ENCODE data around the gene HNRNPAB.

HNRNPAB gene

DNA sequence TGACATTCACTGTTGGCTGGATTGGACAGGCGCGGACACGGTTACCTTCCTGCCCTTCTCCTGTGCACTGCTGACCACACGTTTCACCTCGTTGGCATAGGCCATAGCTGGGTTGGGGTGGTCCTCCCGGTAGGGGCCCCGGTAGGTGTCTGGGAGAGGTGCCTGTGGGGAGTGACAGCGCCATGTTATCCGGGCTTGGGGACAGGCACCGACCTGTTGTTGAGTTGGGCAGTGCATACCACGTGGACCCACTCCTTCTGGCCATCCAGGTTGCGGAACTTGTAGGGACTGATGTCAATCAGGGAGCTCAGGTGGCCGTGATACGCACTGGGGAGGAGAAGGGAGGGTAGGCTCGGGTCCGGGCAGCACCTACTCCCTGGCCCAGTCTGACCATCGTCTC is 20.1 kb downstream of the HNRNPAB start:
- Histone ChIP-seq H3K27ac (no peak overlapping the region), H3K4me2 (ENCODE audit: low read length) (no peak overlapping the region), H3K36me3 (ENCODE audit: control insufficient read depth, insufficient read depth, low read length) (no peaks in the 10 kb centered on the region), H3K9ac (no peak overlapping the region), H3K4me1 (no peaks in the 10 kb centered on the region), H3K9me3 (ENCODE audit: control insufficient read depth, low read length) (no peaks in the 10 kb centered on the region), H2AFZ (no peak overlapping the region), H3K4me3 (ENCODE audit: low read depth, low read length) (no peak overlapping the region), H3K79me2 (no peaks in the 10 kb centered on the region), H3K27me3 (ENCODE audit: control insufficient read depth, insufficient read depth, low read length) (no peaks in the 10 kb centered on the region)
- no peak for TF ChIP-seq CTCF (IDR thresholded peaks at IDR 0.05)

GRCh38 chr5:178225174-178225573 is 20.8 kb downstream of the HNRNPAB start:
- Histone ChIP-seq H3K9me3 (ENCODE audit: control insufficient read depth, low read length) (no peaks in the 10 kb centered on the region), H3K27me3 (ENCODE audit: control insufficient read depth, insufficient read depth, low read length) (no peaks in the 10 kb centered on the region), H3K36me3 (ENCODE audit: control insufficient read depth, insufficient read depth, low read length) (no peaks in the 10 kb centered on the region), H3K27ac (no peak overlapping the region), H3K4me1 (no peaks in the 10 kb centered on the region), H2AFZ (no peak overlapping the region), H3K9ac (no peak overlapping the region), H3K4me2 (ENCODE audit: low read length) (no peak overlapping the region), H3K4me3 (ENCODE audit: low read depth, low read length) (no peak overlapping the region), H3K79me2 (no peaks in the 10 kb centered on the region)
- TF ChIP-seq CTCF (IDR thresholded peaks at IDR 0.05): no peak

DNA sequence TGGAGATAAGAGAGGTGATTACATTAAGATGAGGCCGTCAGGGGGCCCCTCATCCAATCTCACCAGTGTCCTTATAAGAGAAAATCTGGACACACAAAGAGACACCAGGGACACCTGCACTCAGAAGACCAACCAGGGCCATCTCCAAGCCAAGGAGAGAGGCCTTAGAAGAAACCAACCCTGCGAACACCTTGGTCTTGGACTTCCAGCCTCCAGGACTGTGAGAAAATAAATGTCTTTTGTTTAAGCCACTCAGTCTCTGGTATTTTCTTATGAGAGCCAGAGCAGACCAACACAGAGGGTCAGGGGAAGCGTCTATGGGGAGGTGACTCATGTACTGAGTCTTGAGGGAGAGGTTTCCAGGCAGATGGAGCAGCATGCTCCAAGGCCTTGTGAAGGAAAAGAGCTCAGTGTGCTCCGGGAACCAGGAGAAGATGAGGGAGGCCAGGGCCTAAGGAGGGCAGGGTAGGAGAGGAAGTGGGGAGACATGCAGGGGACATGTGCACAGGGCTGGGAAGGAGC is 22.9 kb downstream of the HNRNPAB start:
- H3K27me3 ChIP-seq (ENCODE audit: control insufficient read depth, insufficient read depth, low read length): no peaks in the 10 kb centered on the region
- H3K9me3 ChIP-seq (ENCODE audit: control insufficient read depth, low read length): no peaks in the 10 kb centered on the region
- no peak overlapping the region for H2AFZ ChIP-seq
- H3K4me2 ChIP-seq (ENCODE audit: low read length): no peak overlapping the region
- H3K79me2 ChIP-seq: no peaks in the 10 kb centered on the region
- H3K4me1 ChIP-seq: peaks cover 4% of the 10 kb centered on the region
- no peak overlapping the region for H3K9ac ChIP-seq
- no peak overlapping the region for H3K4me3 ChIP-seq (ENCODE audit: low read depth, low read length)
- no peak overlapping the region for H3K27ac ChIP-seq
- H3K36me3 ChIP-seq (ENCODE audit: control insufficient read depth, insufficient read depth, low read length): no peaks in the 10 kb centered on the region
- no peak for TF ChIP-seq CTCF (IDR thresholded peaks at IDR 0.05)

- no peaks in the 10 kb centered on the region for H3K36me3 ChIP-seq (ENCODE audit: control insufficient read depth, insufficient read depth, low read length)
- H3K4me1 ChIP-seq: peaks cover 7% of the 10 kb centered on the region
- no peaks in the 10 kb centered on the region for H3K27me3 ChIP-seq (ENCODE audit: control insufficient read depth, insufficient read depth, low read length)
Observed at GRCh38 chr5:178227929-178228328, 23.6 kb downstream of the HNRNPAB start.

More at GRCh38 chr5:178227929-178228328, 23.6 kb downstream of the HNRNPAB start:
- no peak overlapping the region for H3K9ac ChIP-seq
- no peak overlapping the region for H3K27ac ChIP-seq
- H3K4me2 ChIP-seq (ENCODE audit: low read length): no peak overlapping the region
- H3K9me3 ChIP-seq (ENCODE audit: control insufficient read depth, low read length): no peaks in the 10 kb centered on the region
- no peak for TF ChIP-seq CTCF (IDR thresholded peaks at IDR 0.05)
- H2AFZ ChIP-seq: no peak overlapping the region
- H3K4me3 ChIP-seq (ENCODE audit: low read depth, low read length): no peak overlapping the region
- no peaks in the 10 kb centered on the region for H3K79me2 ChIP-seq
